Globus pallidus (tissue), 1 donor: Measurements from ENCODE around the gene ACTBL2.

ENCODE experiments used
- DNase-seq: peaks from one replicate; pipeline ENCODE4 v3.0.0-alpha.2; 2015; ENCODE audit warnings: low spot score

Gene ACTBL2

GRCh38 chr5:57448751-57449150 lies 33.9 kb downstream of the ACTBL2 start:
- no peak for DNase-seq

- DNase-seq: no peak
Observed at GRCh38 chr5:57448287-57448686, 34.3 kb downstream of the ACTBL2 start.

DNA sequence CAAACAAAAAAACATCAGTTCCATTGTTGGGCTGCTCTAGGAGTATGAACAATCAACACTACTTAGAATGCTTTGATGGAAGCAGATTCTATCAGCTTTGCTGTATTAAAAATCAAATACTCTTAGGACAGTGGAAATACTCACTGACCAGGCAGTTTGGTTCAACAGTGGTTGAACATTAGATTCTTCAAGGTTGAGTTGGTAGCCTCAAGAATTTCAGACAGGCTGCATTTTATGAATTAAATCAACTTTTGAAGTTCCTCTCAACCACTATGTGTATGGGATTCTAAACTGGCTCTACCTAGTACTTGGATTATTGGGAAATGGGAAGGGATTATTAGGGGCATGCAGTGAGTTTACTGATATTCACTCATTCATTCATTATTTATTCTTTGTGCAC lies 35.0 kb downstream of the ACTBL2 start:
- DNase-seq: no peak

DNA sequence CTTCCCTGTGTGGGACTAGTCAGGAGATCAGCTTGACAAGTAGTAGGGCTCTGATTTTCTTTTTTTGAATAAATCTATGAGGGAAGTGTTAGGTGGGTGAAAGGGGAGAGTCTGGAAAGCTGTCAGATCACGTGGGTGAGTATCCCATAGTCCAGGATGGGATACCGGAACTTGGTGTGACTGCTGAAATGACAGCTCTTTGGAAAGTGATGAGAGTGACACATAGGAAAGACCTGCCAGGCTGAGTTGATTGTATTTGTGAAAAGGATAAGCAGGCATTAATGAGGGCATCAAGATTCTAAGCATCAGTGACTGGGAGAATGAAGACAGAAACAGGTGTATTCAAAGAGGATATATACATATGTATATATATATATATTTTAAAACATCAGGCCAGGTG lies 35.6 kb downstream of the ACTBL2 start:
- no peak for DNase-seq

GRCh38 chr5:57445705-57446037 lies 36.9 kb downstream of the ACTBL2 start:
- no peak for DNase-seq

DNA sequence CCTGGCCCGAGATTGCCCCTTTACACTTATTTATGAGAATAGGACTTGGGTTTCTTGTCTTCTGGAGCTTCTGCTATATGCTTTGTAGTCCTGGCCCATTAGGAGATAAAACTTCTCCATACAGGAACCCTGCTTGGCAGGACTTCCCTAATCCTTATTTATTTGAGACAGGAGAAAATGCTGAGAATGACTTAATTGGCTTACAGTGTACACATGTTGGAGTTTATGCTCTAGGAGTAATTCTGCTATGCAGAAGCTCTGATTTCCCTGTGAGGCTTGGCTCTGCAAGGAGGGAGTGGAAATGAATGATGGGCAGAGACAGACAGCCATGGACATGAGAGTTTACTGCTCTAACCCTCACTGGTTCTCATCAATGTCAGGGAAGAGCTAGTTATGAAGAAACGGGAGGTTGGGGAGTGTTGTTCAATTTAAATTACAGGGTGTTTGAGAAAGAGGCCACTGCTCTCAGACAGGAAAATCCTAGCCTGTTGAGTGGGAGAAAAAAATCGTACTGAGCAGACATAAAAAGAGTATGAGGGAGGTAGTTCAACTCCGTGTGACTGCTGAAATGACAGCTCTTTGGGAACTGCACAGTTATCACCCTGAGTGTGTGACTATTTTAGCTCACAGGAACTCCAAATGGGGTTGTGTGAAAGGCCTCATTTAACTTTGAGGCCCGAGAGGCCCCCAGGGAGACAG lies 37.5 kb downstream of the ACTBL2 start:
- DNase-seq: no peak

- no peak for DNase-seq
Observed at GRCh38 chr5:57442080-57442839, 40.4 kb downstream of the ACTBL2 start.

DNA sequence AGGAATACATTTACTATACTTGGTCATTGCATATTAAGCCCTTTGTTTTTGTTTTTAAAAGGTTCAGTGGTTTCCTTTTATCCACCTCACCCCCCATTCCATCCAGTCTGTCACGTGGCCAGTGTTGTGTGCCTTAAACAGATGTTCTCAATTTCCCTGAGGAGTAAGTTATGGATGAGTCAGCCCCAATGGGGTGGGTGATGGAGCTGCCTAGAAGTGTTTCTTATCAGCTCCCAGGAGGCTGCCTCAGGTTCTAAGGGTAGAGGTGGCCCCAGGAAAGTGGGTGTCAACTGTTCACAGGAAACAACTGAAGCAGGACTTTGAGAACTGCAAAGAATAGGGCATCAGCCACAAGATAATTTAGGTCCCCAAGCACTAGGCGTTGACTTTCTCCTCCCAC lies 41.1 kb downstream of the ACTBL2 start:
- DNase-seq: no peak

DNA sequence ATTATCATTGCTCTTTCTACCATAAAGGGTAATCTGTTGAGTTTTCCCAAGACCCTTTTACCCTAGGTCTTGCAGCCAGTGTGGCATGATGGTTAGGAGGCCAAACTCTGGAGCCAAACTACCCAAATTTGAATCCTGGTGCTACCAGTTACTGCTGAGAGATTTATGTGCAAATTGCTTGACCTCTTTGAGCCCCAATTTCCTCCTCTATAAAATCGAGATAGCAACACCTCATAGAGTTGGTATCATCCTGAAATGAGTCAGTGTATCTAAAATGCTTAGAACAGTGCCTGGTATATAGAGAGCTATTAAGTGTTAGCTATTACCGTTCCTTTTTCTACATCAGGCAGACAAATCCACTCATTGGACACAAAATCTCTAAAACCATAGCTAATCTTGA lies 43.0 kb downstream of the ACTBL2 start:
- no peak for DNase-seq

DNA sequence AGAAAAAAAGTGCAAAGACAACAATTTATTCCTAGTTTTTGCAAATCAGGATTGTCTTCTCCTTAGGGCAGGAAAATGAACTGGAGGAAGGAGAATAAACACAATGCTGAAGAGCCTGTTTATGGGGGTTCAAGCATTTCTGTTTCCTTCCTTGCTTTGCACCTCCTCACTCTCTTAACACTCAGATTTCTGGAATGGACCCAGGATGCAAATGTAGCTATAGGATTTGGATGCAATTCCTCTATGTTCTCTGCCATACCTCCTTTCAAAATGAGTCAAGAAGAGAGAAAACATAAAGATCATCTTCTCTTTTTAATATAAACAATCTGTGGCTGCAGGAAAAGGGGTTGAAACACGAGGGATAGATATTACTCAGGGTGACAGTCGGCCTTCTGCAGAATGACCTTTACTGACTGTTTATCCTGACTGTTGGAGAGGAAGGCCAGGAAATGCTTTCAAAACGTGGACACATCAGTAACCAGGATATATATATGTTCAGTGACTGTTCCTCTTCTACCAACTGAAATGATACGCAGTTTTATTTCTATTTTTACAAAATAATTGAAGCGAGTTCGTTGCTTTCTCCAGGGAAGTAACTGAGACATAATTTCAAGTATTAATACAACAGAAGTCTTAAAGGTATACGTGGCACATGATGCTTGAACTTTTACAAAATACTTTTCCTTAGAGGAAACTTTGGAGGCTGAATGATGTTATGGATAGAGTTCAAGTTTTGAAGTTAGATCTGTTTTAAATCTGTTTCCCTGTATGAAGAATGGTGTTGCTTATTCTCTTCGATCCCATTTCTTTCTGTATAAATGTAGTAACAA lies 44.4 kb downstream of the ACTBL2 start:
- DNase-seq: no peak

DNA sequence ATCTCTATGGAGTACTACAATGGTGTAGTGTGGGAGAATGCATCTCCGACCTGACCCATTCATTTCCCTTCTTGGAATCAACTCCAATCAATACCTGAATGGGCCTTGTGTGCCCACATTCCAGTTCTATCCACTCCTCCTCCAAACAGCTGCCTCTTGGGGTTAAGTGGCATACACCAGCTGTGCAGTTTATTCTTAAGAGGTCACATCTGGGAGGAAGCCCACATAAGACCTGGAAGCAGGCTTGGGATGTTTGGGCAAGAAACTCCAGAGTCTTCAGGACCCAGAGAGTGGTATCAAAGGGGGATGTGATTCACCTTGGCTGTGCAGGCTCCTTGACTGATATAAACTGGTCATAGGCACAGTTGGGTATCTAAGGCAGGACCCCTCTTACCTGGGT lies 46.0 kb downstream of the ACTBL2 start:
- no peak for DNase-seq

- no peak for DNase-seq
Observed at GRCh38 chr5:57435701-57436134, 46.9 kb downstream of the ACTBL2 start.

DNA sequence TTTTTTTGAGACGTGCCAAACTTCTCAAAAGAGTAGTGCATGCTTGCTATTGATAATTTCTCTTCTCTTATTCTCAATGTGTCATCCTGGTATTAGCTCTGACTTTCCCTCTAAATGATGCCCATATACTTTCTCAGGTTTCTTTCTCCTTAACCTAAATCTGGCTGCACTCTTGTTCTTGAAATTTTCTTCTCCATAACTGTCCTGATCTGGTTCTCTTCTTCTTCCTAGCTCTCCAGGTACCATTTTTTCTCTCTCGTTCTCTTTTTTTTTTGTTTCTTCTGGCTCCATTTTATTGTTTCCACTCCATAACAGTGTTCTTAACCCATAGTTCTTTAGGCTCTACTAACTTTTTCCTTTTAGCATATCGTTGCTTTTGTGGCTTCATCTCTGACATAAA lies 47.9 kb downstream of the ACTBL2 start:
- no peak for DNase-seq

DNA sequence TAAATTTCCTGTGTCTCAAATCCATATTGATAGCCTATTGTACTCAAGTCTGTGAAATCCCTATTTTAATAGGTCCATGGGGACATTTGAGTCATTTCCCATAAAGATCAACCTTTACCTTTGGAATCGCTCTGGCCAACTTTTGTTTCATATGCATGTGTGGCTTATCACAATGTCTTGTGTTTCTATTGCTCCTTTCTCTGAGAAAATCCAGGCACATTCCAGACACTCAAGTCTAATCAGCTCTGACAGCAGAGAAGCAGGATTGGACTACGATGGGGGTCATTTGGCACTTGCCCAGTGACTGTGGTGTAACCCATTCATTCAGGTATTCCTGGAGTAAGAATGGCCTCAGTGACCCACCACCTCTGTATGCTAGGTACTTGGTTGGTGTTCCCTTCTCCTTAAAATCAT lies 48.4 kb downstream of the ACTBL2 start:
- DNase-seq: no peak

DNA sequence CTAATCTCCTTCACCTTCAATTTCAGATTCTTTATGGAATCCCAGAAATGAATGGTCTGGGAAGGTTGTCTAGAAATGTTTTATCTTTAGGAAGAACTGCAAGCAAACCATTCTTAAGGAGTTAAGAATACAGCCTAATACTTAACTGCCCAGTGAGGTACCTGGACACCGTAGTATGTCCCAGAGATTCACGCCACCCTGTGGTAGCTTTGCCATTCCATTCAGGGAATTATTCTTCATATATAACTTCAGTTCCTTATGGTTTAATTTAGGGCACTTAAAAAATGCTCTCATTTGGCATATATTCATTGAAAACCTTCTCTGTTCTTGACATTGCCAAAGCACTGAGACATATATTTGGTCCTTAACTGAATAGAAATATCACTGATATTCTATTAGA lies 49.7 kb downstream of the ACTBL2 start:
- no peak for DNase-seq

- no peak for DNase-seq
Observed at GRCh38 chr5:57431759-57432158, 50.9 kb downstream of the ACTBL2 start.
